Caco-2 (cell line): Measurements from ENCODE around the gene MRPL27. TPM values are rescaled to one million over a fixed set of nuclear protein-coding genes. Genes with fewer than 3 reads are reported as not detected.

ENCODE experiments used
- Bru-seq: library from RNA; stranded (reverse); fragments of 400-500 nt; gene quantifications from one replicate; lab custom pipeline; 2021; lab: Mats Ljungman, UMichigan
- BruChase-seq, 2 experiments: library from RNA; stranded (reverse); fragments of 400-500 nt; gene quantifications; one replicate each; lab custom pipeline; 2021; lab: Mats Ljungman, UMichigan
- BruUV-seq: library from RNA; stranded (reverse); fragments of 400-500 nt; replicated peaks from 2 replicates; lab custom pipeline; 2021; lab: Mats Ljungman, UMichigan
- CTCF ChIA-PET: fragments of 300-600 bp; sonication (Branson Sonifier 250); formaldehyde crosslinking; loops from one replicate; lab custom pipeline; 2022; ENCODE audit warnings: antibody characterized with exemption; lab: Charles Lee
- POLR2A ChIA-PET: fragments of 300-600 bp; sonication (Branson Sonifier 250); formaldehyde crosslinking; loops from one replicate; lab custom pipeline; 2022; ENCODE audit warnings: antibody characterized with exemption; lab: Charles Lee
- DNase-seq, 2 experiments: peaks; one replicate each; pipeline versions ENCODE4 v3.0.0 to v3.0.0-alpha.2; 2020 to 2022
- H3K27me3 ChIP-seq: replicated peaks from 2 replicates; pipeline ENCODE4 v1.6.0; 2011; ENCODE audit warnings: low read length; ENCODE audit not compliant: control insufficient read depth, insufficient read depth
- H3K36me3 ChIP-seq: 2 replicates; pipeline ENCODE4 v1.5.1; 2011; ENCODE audit warnings: low read length; ENCODE audit not compliant: control insufficient read depth, insufficient read depth
- H3K4me1 ChIP-seq: fragments of 250-450 bp; sonication (Bioruptor Pico); 2 replicates; pipeline ENCODE4 v1.5.1; 2020; ENCODE audit warnings: mild to moderate bottlenecking
- H3K4me3 ChIP-seq: 2 replicates; pipeline ENCODE4 v1.5.1; 2011; ENCODE audit warnings: low read depth, mild to moderate bottlenecking, control low read depth, low read length
- H3K9me3 ChIP-seq: fragments of 250-450 bp; sonication (Bioruptor Pico); 2 replicates; pipeline ENCODE4 v1.5.1; 2020; ENCODE audit warnings: mild to moderate bottlenecking, moderate library complexity
- H3K27ac Mint-ChIP-seq: one replicate; pipeline ENCODE4 v1.8.0; 2022; ENCODE audit warnings: mixed read lengths; ENCODE audit not compliant: unreplicated experiment
- H3K27me3 Mint-ChIP-seq: one replicate; pipeline ENCODE4 v1.8.0; 2022; ENCODE audit warnings: mixed read lengths; ENCODE audit not compliant: insufficient read depth, unreplicated experiment
- H3K36me3 Mint-ChIP-seq: one replicate; pipeline ENCODE4 v1.8.0; 2022; ENCODE audit warnings: mild to moderate bottlenecking, mixed read lengths; ENCODE audit not compliant: insufficient read depth, unreplicated experiment
- H3K4me1 Mint-ChIP-seq: one replicate; pipeline ENCODE4 v1.8.0; 2022; ENCODE audit warnings: low read depth, mixed read lengths; ENCODE audit not compliant: unreplicated experiment
- H3K4me3 Mint-ChIP-seq: one replicate; pipeline ENCODE4 v1.8.0; 2022; ENCODE audit warnings: mild to moderate bottlenecking, moderate library complexity, mixed read lengths; ENCODE audit not compliant: unreplicated experiment
- H3K9me3 Mint-ChIP-seq: one replicate; pipeline ENCODE4 v1.8.0; 2022; ENCODE audit warnings: mixed read lengths; ENCODE audit not compliant: unreplicated experiment
- CTCF ChIP-seq, 2 experiments: fragments of 200-600 bp in 1 of 2; IDR thresholded peaks; 1 replicate in 1 of 2; 2 replicates in 1 of 2; pipeline versions ENCODE4 v1.5.1 to v1.8.0; 2011 to 2022; ENCODE audit warnings: antibody characterized with exemption in 1 of 2, control low read depth in 1 of 2, inconsistent platforms in 1 of 2, low read depth in 1 of 2, low read length in 1 of 2, mild to moderate bottlenecking in 1 of 2, moderate library complexity in 1 of 2; ENCODE audit not compliant: insufficient read depth in 1 of 2, severe bottlenecking in 1 of 2, unreplicated experiment in 1 of 2
- intact Hi-C: fragments of 100-400 bp; cut with micrococcal nuclease; formaldehyde crosslinking; loops from one replicate; pipeline ENCODE4 v1.10.0; 2022; ENCODE audit not compliant: unreplicated experiment
- long read RNA-seq: library from polyadenylated mRNA; stranded (forward); transcript quantifications from one replicate; pipeline ENCODE4 v2.0.0, GENCODE V29; 2022
- total RNA-seq: library from RNA; stranded (reverse); gene quantifications from 2 replicates; pipeline ENCODE4 v1.2.3, GENCODE V29; 2022

The MRPL27 gene
- total RNA-seq (196 and 203 TPM in 2 replicates), Bru-seq, nascent RNA (percentile 98 among the genes with signal in this experiment), BruChase-seq, experiment 1, labeled RNA remaining after a 2-hour chase (percentile 96 among the genes with signal in this experiment), BruChase-seq, experiment 2, labeled RNA remaining after a 6-hour chase (percentile 95 among the genes with signal in this experiment)
- long read RNA-seq, transcript MRPL27-201 (4 exons, 716 nt): major isoform, 401 of 453 reads
- long read RNA-seq, transcript MRPL27-202 (3 exons, 2,441 nt): minor isoform, 25 of 453 reads
- long read RNA-seq, partial matches to known transcripts: 5 of 453 reads
- long read RNA-seq, other reads (novel, unspliced or antisense): 21 of 453 reads

- no peak for TF ChIP-seq CTCF (IDR thresholded peaks at IDR 0.05; ENCODE audit: insufficient read depth in 1 of 2, low read depth in 1 of 2, low read length in 1 of 2, severe bottlenecking in 1 of 2, unreplicated experiment in 1 of 2)
- Histone ChIP-seq H3K9me3 (no peaks in the 10 kb centered on the region), H3K4me1 (peaks cover 7% of the 10 kb centered on the region; the same call in 1 of the 2 replicates), H3K36me3 (peaks cover 12% of the 10 kb centered on the region), H3K4me3 (peak within 1 kb of the TSS; percentile 52), H3K27me3 (no peaks in the 10 kb centered on the region)
- POLR2A ChIA-PET: interaction anchor here (0.5 to 1.3 kb wide), 4 partner anchors 11 to 215 kb away, joined by 3 to 7 read pairs (median 4); partner anchors contain the start of gene LRRC59
- Mint-ChIP-seq H3K27me3 (no peaks in the 10 kb centered on the region), H3K4me1 (peaks cover 17% of the 10 kb centered on the region), H3K9me3 (no peaks in the 10 kb centered on the region), H3K27ac (peak within 1 kb of the TSS; percentile 98), H3K36me3 (peaks cover 53% of the 10 kb centered on the region), H3K4me3 (peak within 1 kb of the TSS; percentile 89)
- CTCF ChIA-PET: interaction anchor here (0.5 to 2.4 kb wide), 3 partner anchors 11 to 696 kb away, joined by 4 to 13 read pairs (median 9); partner anchors contain the start of gene LRRC59
- peak; percentile 96 for DNase-seq
- intact Hi-C loops: loop anchor here (2.0 kb wide), 1 partner anchor 26 kb away; the partner anchor contains the start of gene XYLT2
- BruUV-seq: TSS peak; percentile 68
These were observed at the start of gene MRPL27, which contains the start of gene EME1 for GRCh38 chr17:50372758-50373556. Gene MRPL27 (minus strand): TSS chr17:50373184. CDS start chr17:50373170, 14 bp downstream. Gene EME1 (plus strand): TSS chr17:50373229. CDS start chr17:50375209, 1,980 bp downstream.

GRCh38 chr17:50422738-50423137 lies 49.8 kb upstream of the MRPL27 start:
- no peak for TF ChIP-seq CTCF (IDR thresholded peaks at IDR 0.05; ENCODE audit: insufficient read depth in 1 of 2, low read depth in 1 of 2, low read length in 1 of 2, severe bottlenecking in 1 of 2, unreplicated experiment in 1 of 2)
- no peak overlapping the region for H3K4me3 ChIP-seq
- BruUV-seq: no TSS peak
- peaks cover 37% of the 10 kb centered on the region for H3K4me1 ChIP-seq
- Mint-ChIP-seq H3K9me3 (peaks cover 11% of the 10 kb centered on the region), H3K36me3 (no peaks in the 10 kb centered on the region), H3K27ac (no peak overlapping the region), H3K27me3 (peaks cover 7% of the 10 kb centered on the region), H3K4me3 (no peak overlapping the region), H3K4me1 (peaks cover 40% of the 10 kb centered on the region)
- POLR2A ChIA-PET: no interaction called here
- no peaks in the 10 kb centered on the region for H3K27me3 ChIP-seq
- intact Hi-C loops: no loop called here
- 0 out of 2 replicates have a peak, but pooled peaks cover 6% of the 10 kb centered on the region for H3K9me3 ChIP-seq
- no peak for DNase-seq
- no peaks in the 10 kb centered on the region for H3K36me3 ChIP-seq
- CTCF ChIA-PET: interaction anchor here (0.6 to 2.7 kb wide), 3 partner anchors 13 to 634 kb away, joined by 3 to 13 read pairs (median 3); partner anchors contain the start of gene LRRC59
